Measurements from ENCODE around the gene RAB8A.

Gene RAB8A

DNA sequence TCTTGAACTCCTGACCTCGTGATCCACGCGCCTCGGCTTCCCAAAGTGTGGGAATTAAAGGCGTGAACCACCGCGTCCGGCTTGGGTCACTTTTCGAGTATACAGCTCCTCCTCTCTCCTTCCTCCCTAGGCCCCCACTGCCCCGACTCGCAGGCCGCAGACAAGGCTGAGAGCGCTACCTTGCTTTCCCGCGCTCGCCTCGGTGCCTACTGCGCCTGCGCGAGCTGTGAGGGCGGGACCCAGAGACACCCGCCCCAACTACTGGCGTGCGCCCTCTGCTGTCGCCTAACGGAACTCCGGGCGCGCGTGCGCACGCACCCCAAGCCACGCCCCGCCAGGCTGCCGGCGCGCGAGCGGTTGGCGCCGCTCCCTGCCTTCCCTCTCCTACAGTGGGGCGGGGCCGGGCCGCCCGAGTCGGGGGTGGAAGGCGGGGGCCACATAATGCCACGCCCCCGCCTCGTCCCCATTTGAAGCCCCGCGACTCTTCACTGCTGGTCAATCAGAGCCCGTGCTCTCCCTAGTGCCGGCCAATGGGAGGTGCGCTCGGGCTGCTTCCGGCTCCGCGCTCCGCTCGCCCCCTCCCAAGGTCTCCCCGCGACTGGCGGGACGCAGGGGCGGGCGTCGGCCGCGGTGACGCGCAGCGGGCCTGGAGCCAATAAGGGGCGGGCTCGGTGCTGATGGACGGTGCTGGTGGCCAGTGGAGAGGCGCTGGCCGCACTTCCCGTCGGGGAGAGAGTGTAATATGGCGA lies at the start of gene RAB8A:
RAB8A (plus strand) TSS at position 730 of the 749 bp plus-strand sequence; CDS start at position 743, 13 bp downstream.
- peak; percentile 99 for DNase-seq

DNA sequence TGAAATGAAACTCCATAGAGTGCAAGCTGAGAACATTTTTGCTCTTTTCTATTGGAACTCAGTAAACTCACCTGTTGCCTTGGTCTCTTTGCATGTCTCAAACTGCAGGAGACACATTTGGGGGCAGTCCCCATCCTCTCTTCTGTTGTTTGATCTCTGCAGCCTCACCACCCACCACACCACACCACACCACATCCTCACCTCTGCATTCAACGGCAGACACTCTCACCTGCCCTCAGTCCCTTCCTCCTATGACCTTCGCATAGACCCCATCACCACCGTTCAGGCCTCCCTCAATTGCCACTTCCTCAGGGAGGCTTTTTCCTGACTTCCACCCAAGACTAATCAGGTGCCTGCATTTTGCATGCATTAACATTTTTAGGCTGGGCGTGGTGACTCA lies 49.7 kb upstream of the RAB8A start:
- DNase-seq, result no peak

DNA sequence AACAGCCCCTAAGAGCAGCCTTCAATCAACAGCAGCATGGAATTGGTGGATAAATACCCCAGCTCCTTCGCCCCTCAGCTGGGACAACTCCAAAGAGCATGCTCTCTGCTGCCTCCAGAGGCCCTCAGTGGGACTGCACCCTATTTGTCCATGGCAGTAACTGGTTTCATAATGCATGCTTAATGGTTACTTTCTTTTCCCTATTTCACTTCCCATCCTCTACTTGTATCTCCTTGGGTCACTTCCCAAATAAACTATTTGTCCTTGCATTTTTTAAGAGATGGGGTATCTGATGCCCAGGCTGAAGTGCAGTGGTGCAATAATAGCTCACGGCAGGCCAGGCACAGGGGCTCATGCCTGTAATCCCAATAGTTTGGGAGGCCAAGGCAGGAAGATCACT lies 48.9 kb upstream of the RAB8A start:
- peak; percentile 71 for DNase-seq

DNA sequence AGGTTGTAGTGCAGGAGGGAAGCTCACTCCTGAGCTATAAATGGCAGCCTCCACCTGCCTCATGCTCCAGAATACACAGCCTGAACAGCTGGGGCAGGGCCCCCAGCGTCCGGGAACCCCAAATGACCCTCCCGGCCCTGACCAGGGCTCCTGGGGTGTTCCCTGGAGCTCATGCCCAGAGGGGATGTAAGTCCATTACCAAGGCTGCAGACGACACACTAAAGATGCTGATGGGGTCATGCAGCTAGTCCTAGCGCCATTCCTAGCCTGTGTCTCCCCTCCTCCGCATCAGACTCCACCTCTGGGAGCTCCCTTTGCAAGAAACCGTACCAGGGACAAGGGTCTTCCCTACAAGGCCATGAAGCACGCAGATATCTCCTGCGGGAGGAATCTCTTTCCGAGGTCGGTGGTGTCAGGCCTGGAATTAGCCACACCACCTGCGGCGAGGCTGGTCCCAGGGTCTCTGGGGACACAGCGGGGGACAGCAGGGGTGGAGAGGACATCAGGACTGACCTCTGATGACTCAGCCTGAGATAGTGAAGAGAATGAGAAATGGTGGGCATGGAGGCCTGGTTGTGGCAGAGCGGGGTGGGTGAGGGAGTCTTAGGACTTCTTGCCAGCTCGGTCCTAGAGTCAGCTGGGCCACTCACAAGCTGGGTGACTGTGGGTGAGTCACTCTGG lies 47.3 kb upstream of the RAB8A start:
- no peak for DNase-seq

DNA sequence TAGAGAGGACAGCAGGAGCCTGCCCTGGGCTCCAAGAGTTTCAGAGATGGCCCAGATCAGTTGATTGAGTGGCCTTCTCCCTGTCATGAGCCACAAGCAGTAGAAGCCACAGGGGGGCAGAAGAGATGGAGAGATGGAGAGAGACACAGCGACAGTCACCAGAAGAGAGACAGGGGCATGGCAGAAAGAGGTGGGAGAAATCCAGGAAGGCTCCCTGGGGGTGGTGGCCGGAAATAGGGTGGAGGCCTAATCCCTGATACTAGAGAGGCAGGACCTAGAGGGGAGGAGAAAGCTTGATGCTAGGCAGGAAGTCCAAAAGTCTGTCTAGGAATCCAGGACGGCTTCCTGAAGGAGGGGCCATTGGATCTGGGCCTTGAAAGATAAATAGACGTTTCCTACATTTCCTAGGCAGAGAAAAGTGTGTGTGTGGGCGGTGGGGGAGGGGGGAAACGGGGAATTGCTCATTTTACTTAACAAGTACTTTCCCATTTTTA lies 45.0 kb upstream of the RAB8A start:
- no peak for DNase-seq

DNA sequence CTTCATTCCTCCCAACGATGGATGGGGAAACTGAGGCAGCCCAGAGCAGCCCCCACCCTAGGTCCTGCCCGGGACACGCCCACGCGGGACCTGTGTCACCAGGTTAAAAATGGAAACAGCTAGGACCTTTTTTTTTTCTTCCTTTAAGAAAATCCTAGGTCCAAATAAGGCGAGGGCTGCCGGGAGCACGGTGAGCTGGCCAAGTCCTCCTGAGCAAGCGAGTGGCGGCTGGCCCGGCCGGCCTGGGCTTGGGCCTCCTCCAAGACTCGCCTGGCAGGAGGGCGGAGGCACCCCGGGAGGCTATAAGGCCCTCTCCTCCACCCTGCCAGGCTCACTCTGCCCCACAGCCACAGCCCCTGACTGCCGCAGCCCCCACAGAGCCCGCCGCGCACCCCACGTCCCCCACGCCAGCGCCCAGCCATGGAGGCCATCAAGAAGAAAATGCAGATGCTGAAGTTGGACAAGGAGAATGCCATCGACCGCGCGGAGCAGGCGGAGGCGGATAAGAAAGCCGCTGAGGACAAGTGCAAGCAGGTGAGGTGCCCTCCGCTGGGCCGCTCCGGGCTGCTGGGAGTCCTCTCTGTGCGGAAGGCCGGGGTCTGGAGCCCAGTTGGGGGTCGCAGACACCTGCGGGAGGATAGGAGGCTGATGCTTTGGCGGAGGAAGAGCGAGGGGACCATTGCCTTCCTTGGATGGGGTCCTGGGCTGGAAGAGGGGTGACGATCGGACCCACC lies 44.3 kb upstream of the RAB8A start:
- DNase-seq, result no peak

DNA sequence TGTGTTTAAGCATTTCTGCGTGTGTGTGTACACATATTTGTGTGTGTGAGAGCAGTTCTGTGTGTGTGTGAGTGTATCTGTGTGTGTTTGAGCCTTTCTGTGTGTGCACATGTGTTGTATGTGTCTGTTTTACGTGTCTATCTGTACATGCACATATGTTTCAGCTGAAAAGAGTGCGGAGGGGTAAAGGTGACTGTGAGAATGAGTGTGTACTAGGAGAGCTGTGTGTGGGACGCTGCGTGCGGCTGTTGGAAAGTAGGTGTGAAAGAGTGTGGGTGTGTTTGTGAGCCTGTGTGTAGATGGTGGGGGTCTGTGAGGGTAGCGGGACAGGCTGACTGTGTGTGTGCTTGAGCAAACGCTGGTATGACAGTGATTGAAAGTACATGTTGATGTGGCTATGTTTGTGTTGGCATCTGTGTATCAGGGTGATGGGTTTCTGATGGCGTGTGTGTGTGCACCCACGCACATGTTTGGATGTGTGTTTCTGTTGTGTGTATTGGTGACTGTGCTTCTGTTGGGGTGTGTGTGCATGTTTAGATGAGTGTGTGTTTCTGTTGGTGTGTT lies 42.9 kb upstream of the RAB8A start:
- DNase-seq, result no peak

DNA sequence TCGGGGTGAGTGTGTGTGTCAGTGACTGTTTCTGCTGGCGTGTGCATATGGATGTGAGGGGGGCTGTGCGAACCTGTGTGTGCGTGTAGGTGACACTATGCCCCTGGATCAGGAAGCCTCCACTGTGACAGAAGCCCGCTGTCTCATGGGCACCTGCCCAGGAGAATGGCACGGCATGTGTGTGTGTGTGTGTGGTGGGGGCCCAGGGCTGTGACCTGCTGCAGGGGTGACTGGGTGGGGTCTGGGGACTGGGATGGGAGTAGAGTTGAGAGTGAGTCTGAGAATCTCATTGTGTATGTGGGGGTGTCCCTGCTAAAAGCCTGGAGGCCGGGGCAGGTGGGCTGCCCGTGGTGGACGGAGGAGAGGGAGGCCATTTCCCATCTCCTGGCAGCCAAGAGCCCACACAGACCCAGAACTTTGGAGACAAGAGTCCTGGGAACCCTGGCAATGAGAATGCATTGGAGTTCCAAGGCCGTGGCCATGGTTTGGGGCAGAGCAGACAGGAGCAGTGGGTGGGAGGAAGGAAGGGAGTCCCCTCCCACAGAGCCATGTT lies 41.8 kb upstream of the RAB8A start:
- no peak for DNase-seq

DNA sequence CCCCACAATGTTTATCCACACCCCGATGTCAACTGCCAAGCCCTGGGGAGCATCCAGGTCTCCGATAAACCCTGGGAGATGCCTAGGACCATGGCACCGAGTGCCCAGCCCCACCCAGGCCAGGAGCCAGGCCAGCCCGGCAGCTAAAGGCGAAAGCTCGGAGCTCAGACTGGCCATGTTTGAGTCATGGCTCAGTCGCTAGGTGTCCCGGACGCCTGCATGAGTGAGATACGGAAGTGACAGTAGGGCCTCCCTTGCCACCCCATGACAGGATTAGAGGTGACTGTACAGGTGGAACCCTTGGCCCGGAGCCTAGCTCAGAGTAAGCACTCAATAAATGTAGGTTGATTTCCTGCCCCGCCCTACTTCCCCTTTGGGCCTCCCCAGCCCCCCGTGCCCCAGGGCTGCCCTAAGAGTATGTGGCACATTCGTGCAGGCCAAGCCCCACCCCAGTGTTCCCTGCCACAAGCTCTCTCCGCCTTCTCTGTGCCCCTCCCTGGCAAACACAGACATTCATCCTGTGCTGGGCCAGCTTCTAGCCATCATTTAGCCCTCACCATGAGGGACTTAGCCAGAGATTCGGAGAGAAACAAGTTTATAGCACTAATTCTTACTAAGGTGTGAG lies 41.2 kb upstream of the RAB8A start:
- DNase-seq, result peak; percentile 72

DNA sequence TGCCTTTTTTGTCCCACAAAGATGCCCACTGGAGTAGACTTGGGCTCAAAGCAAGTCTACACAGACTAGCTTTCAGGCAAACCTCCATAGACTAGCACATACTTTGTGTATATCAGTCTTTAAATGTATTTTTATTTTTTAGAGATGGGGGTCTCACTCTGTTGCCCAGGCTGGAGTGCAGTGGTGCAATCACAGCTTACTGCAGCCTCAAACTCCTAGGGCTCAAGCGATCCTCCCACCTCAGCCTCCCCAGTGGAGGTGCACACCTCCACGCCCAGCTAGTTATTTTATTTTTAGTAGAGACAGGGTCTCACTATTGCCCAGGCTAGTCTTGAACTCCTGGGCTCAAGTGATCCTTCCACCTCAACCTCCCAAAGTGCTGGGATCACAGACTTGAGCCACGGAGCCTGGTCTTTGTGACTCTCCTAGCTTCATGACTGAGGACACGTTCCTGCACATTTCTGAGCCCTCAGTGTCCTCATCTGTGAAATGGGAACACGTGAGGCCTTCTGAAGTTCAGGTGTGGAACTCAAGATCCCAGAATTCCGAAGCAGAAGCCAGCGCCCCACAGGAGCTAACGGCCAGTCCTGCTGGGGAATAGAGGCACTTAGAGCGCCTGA lies 40.5 kb upstream of the RAB8A start:
- no peak for DNase-seq

DNA sequence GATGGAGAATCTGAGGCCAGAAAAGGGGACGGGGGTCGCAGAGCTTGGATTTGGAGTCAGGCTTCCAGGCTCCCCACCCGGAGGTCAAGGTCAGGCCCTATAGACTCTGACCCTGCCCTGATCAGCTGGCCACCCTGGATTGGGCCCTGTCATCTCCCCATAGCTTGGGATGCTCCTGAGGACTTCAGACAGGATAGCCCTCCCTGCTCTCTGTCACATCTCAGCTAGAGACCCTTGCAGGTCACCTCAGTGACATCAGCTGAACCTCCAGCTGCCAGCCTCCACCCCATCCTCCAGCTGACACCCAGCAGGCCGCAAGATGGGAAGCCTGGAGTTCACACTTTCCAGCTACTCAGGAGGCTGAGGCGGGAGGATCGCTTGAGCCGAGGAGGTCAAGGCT lies 38.2 kb upstream of the RAB8A start:
- no peak for DNase-seq

DNA sequence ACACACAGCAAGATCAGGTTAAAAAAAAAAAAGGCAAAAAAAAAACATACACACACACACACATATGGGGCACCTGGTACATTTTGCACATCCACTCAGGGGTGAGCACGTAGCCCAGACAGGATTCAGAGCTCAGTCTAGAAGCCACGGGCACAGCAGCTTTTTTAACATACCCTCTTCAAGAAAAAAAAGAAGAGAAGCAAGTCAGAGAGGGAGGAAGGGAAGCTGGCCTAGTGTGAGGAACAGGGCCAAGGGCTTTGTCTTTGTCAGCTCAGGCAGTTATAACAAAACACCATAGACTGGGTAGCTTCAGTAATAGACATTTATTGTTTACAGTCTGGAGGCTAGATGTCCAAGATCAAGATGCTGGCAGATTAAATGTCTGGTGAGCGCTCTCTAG lies 37.7 kb upstream of the RAB8A start:
- DNase-seq, result no peak

DNA sequence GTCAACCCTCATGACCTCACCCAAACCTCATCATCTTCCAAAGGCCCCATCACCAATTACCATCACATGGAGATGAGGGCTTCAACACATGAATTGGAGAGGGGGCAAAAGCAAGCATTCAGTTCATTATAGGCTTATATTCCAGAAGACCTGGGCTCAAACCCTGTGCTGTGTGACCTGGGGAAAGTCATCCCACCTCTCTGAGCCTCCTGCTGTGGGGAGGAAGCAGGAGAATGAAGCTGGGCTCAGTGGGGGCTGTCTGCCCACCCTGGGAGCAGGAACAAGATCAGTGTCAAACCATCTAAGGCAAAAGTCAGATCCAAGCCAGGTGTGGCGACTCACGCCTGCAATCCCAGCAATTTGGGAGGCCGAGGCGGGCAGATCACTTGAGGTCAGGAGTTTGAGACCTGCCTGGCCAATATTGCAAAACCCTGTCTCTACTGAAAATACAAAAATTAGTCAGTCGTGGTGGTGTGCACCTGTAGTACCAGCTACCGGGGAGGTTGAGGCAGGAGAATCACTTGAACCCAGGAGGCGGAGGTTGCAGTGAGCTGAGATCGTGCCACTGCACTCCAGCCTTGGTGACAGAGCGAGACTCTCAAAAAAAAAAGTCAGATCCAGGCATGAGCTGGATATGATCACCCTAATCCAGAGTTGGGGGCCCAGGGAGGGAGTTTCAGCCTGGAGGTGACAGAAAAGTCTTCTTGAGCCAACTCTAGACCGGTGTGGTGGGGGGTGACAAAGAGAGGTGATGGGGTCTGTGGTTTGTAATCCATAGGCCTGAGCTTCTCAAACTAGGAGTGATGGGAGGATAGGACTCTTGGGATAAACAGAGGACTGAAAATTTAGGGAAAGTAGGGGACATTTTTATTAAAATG lies 37.0 kb upstream of the RAB8A start:
- no peak for DNase-seq

DNA sequence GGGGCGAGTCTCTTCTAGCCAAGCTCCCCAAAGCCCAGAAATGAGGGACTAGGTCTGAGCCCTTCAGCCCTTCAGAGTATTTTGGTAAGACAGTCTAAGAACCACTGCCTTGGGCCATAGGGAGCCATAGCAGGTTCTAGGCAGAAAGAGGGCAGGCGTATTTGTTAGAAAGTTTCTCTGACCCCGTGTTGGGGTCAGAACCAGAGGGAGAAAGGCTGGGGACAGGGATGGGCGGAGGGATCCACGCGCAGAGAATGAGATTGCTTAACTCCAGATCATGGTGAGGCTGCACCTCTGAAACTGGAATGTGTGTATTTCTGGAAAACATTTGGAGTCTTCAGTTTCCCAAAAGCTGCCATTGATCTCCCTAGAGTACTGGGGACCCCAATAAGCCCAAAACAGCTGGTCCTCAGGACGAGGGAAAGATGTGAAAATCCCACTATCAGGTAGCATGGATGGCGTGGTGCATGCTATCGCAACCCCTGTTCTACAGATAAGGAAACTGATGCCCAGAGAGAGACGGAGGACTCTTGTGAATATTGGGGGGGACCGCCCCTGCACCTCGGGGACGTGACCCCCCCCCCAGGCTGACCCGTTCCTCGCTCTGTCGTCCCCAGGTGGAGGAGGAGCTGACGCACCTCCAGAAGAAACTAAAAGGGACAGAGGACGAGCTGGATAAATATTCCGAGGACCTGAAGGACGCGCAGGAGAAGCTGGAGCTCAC lies 36.1 kb upstream of the RAB8A start:
- no peak for DNase-seq

DNA sequence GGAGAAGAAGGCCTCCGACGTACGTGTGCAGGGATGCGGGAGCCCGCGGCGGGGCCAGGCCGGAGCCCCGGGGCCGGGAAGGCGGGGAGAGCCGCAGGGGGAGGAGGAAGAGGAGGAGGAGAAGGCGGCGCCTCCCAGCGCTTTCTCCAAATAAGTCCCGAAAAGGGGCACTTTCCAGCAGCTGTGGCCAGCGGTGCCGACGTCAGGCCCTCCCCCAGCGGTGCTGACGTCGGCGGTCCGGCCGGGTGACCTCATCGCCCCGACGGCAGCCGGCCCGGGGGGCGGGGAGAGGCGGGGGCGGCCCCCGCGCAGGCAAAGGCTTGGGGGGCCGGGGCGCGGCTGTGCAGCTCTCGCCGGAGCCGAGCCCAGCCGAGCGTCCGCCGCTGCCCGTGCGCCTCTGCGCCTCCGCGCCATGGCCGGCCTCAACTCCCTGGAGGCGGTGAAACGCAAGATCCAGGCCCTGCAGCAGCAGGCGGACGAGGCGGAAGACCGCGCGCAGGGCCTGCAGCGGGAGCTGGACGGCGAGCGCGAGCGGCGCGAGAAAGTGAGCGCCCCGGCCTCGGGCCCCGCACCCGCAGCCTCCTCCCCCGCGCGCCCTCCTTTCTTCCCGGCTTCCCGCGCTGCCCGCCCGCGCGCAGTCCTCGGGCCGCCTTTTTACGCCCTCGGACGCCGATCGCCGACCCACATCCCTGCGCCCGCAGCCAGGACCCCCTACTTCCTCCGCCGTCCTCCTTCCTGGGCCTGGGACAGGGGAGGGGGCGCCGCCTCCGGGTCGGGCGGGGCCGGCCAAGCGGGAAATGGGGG lies 35.3 kb upstream of the RAB8A start, which contains the start of gene TPM4:
TPM4 (plus strand) TSS at position 342 of the 804 bp plus-strand sequence; CDS start at position 413, 71 bp downstream.
- DNase-seq, result peak; percentile 81

DNA sequence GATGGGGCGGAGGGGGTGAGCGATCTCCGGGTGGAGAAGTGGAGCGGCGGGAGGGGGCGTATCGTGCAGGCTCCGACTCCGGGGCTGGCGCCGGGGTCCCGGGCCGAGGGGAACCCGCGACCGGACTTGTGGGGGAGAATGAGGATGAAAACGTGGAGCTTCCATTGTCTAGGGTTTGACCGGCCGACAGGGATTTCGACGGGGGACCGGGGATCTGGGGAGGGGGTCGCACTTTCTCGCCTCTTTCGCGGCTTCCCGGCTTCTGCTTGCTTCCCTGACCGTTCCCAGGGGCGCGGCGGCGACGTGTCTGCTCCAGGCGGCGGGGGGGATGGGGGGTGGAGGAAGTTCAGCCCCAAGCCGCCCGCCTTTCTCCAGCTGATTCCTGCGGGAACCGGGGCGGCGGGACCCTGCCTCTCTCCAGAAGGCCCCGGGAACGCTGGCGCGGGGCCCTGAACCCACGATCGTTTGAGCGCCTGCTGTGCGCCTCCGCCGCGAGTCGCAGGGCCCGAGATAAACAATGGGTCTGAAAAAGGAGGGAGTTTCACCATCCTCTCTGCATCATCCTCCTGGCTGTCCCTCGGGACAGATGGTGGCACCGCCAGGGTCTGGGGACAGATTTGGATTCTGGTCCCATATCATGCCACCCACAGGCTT lies 34.6 kb upstream of the RAB8A start:
- DNase-seq, result no peak

DNA sequence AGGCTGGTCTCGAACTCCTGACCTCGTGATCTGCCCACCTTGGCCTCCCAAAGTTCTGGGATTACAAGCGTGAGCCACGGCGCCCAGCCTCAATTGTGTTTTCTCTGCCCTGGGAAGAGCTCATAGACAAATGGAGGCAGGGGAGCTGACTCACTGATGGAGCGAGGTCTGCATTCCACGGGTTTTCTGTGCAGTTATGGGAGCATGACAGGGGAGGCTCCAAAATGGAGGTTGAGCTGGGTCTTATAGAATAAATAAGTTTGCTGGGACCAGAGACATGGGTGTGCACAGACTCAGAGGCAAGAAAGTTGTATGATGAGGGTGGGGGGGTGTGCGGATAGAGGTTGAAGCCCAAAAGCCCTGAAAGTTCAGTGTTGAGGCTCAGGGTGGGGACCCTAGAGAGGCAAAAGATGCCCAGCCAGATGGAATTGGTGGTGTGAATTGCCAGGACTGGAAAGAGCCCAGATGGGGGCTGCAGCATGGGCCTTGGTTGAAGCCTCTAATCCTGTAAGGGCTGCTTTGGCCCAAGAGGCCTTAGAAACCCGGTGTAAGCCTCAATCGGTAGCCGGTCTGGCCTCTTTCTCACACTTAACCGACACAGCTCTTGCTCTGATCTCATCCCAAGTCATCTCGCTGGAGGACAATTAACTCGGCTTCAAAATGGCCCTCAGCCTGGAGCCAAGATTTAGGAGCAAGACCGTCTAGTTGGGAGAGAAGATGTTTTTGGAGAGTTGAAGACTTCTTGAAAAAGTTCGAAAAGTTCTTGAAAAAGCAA lies 33.5 kb upstream of the RAB8A start:
- no peak for DNase-seq

All from stimulated activated CD4-positive, alpha-beta T cell treated with anti-CD3 and anti-CD28 coated beads, Interleukin-12 subunit alpha, Interleukin-12 subunit beta, amount 100 ng/mL, for 4 hours (primary cell).